GM12878 (cell line): ENCODE results near the gene MYL6B. TPM values are rescaled to one million over a fixed set of nuclear protein-coding genes. Genes with fewer than 3 reads are reported as not detected.

Experiments used
- ATAC-seq: fragments of 200-7000 bp; cut with Tn5 transposase; 3 replicates; pipeline ENCODE4 v1.9.1; 2020; ENCODE audit warnings: mild to moderate bottlenecking, moderate library complexity
- BruUV-seq: library from RNA; stranded (reverse); fragments of 400-500 nt; replicated peaks from 2 replicates; lab custom pipeline; 2021; lab: Mats Ljungman, UMichigan
- CTCF ChIA-PET: fragments of 300-600 bp; sonication (Branson Sonifier 250); formaldehyde crosslinking; extraction: SDS; loops from one replicate; lab custom pipeline; 2021; ENCODE audit warnings: inconsistent platforms; lab: Yijun Ruan, JAX
- POLR2A ChIA-PET: fragments of 350-600 bp; formaldehyde crosslinking; extraction: SDS; loops from one replicate; lab custom pipeline; 2021; ENCODE audit warnings: inconsistent platforms; lab: Charles Lee
- RAD21 ChIA-PET: fragments of 300-600 bp; sonication (Branson Sonifier 250); formaldehyde crosslinking; loops from one replicate; lab custom pipeline; 2023; ENCODE audit warnings: antibody characterized with exemption; ENCODE audit not compliant: unreplicated experiment; lab: Charles Lee
- SMC1A ChIA-PET: fragments of 300-600 bp; sonication (Branson Sonifier 250); formaldehyde crosslinking; loops from one replicate; lab custom pipeline; 2023; ENCODE audit not compliant: unreplicated experiment, uncharacterized antibody; lab: Charles Lee
- DNase-seq: peaks from one replicate; pipeline ENCODE4 v3.0.0-alpha.2; 2011; ENCODE audit warnings: low read depth, low spot score
- FAIRE-seq: peaks from 3 replicates; lab custom pipeline; 2011; peaks lifted over from hg19 to GRCh38; lab: Jason Lieb, UNC
- H2AFZ ChIP-seq: 2 replicates; pipeline ENCODE4 v1.6.0; 2011; ENCODE audit warnings: low read depth, low read length, control low read depth; ENCODE audit not compliant: control insufficient read depth
- H3K27ac ChIP-seq: 2 replicates; pipeline ENCODE4 v1.5.1; 2011; ENCODE audit warnings: control low read depth; ENCODE audit not compliant: control insufficient read depth, insufficient read depth
- H3K27me3 ChIP-seq, 2 experiments: replicated peaks in 1 of 2; 2 replicates each; pipeline versions ENCODE4 v1.6.0 to v1.6.1; 2011; ENCODE audit warnings: low read length in 1 of 2; ENCODE audit not compliant: control insufficient read depth in 2 of 2, insufficient read depth in 2 of 2
- H3K36me3 ChIP-seq, 2 experiments: 2 replicates each; pipeline ENCODE4 v1.5.1; 2011; ENCODE audit warnings: low read length in 1 of 2; ENCODE audit not compliant: control insufficient read depth in 2 of 2, insufficient read depth in 2 of 2
- H3K4me1 ChIP-seq: 2 replicates; pipeline ENCODE4 v1.6.1; 2011; ENCODE audit warnings: mild to moderate bottlenecking, low read length, moderate library complexity, mixed read lengths; ENCODE audit not compliant: control insufficient read depth, insufficient read depth
- H3K4me2 ChIP-seq: 2 replicates; pipeline ENCODE4 v1.6.0; 2011; ENCODE audit warnings: control low read depth; ENCODE audit not compliant: control insufficient read depth, insufficient read depth
- H3K4me3 ChIP-seq: fragments of 200-600 bp; sonication (generic); 2 replicates; pipeline ENCODE4 v1.5.1; 2016
- H3K79me2 ChIP-seq: 2 replicates; pipeline ENCODE4 v1.6.0; 2011; ENCODE audit warnings: low read length; ENCODE audit not compliant: control insufficient read depth, insufficient read depth
- H3K9ac ChIP-seq: 2 replicates; pipeline ENCODE4 v1.8.0; 2011; ENCODE audit warnings: low read length, control low read depth, mixed read lengths; ENCODE audit not compliant: control insufficient read depth, insufficient read depth
- H3K9me3 ChIP-seq: replicated peaks from 3 replicates; pipeline ENCODE4 v1.5.1; 2011; ENCODE audit warnings: mild to moderate bottlenecking, low read length; ENCODE audit not compliant: control insufficient read depth, insufficient read depth
- H4K20me1 ChIP-seq: 2 replicates; pipeline ENCODE4 v1.6.0; 2011; ENCODE audit not compliant: control insufficient read depth, insufficient read depth
- BMI1 ChIP-seq: fragments of 450-650 bp; IDR thresholded peaks from 2 replicates; pipeline ENCODE4 v1.6.1; 2016; ENCODE audit warnings: mild to moderate bottlenecking, moderate library complexity, borderline replicate concordance
- CREB1 ChIP-seq: IDR thresholded peaks from 2 replicates; pipeline ENCODE4 v1.6.1; 2012; ENCODE audit warnings: low read depth, mild to moderate bottlenecking, inconsistent platforms
- E4F1 ChIP-seq: fragments of 450-650 bp; IDR thresholded peaks from 2 replicates; pipeline ENCODE4 v1.6.1; 2018; ENCODE audit warnings: borderline replicate concordance, mild to moderate bottlenecking; ENCODE audit not compliant: partially characterized antibody
- MYC ChIP-seq: IDR thresholded peaks from 2 replicates; pipeline ENCODE4 v1.6.1; 2011; ENCODE audit warnings: mild to moderate bottlenecking, low read length, moderate library complexity, inconsistent platforms; ENCODE audit not compliant: insufficient read depth, insufficient replicate concordance, insufficient read length, severe bottlenecking
- NFXL1 ChIP-seq: fragments of 450-650 bp; IDR thresholded peaks from 2 replicates; pipeline ENCODE4 v1.6.1; 2017; ENCODE audit warnings: antibody characterized with exemption, mild to moderate bottlenecking, borderline replicate concordance
- NFYB ChIP-seq: IDR thresholded peaks from 2 replicates; pipeline ENCODE4 v1.6.1; 2011; ENCODE audit warnings: low read depth, mild to moderate bottlenecking, low read length, improper control_type of control experiment, moderate library complexity; ENCODE audit not compliant: insufficient read depth
- NR2C2 ChIP-seq: IDR thresholded peaks from 2 replicates; pipeline ENCODE4 v1.6.1; 2011; ENCODE audit warnings: borderline replicate concordance, low read depth; ENCODE audit not compliant: control insufficient read depth, insufficient read length
- NR2F1 ChIP-seq: fragments of 450-650 bp; conservative IDR thresholded peaks from 2 replicates; pipeline ENCODE4 v1.6.1; 2017; ENCODE audit warnings: mild to moderate bottlenecking
- POLR2AphosphoS2 ChIP-seq: IDR thresholded peaks from 2 replicates; pipeline ENCODE4 v1.6.1; 2011; ENCODE audit warnings: low read depth, mild to moderate bottlenecking, low read length, improper control_type of control experiment, moderate library complexity
- POLR2AphosphoS5 ChIP-seq: IDR thresholded peaks from 2 replicates; pipeline ENCODE4 v1.6.1; 2011; ENCODE audit warnings: mild to moderate bottlenecking, low read length, inconsistent platforms
- RAD21 ChIP-seq: IDR thresholded peaks from 2 replicates; pipeline ENCODE4 v1.6.1; 2011; ENCODE audit warnings: mild to moderate bottlenecking, low read depth, low read length, moderate library complexity; ENCODE audit not compliant: insufficient read depth
- RAD51 ChIP-seq: fragments of 450-650 bp; IDR thresholded peaks from 2 replicates; pipeline ENCODE4 v1.6.1; 2016; ENCODE audit warnings: moderate library complexity, mild to moderate bottlenecking, inconsistent platforms
- SMARCA5 ChIP-seq: fragments of 450-650 bp; IDR thresholded peaks from 2 replicates; pipeline ENCODE4 v1.6.1; 2017; ENCODE audit warnings: mild to moderate bottlenecking
- SP1 ChIP-seq: IDR thresholded peaks from one replicate; pipeline ENCODE4 v1.6.1; 2011; ENCODE audit warnings: low read depth, low read length
- USF2 ChIP-seq: IDR thresholded peaks from 2 replicates; pipeline ENCODE4 v1.6.1; 2011; ENCODE audit warnings: low read depth, low read length, improper control_type of control experiment, borderline replicate concordance
- ZBED1 ChIP-seq: IDR thresholded peaks from 2 replicates; pipeline ENCODE4 v1.6.1; 2016; ENCODE audit warnings: borderline replicate concordance
- ZNF622 ChIP-seq: fragments of 450-650 bp; IDR thresholded peaks from 2 replicates; pipeline ENCODE4 v1.6.1; 2017; ENCODE audit warnings: mild to moderate bottlenecking, inconsistent platforms
- WGBS: methylation state at CpG from one replicate; pipeline ENCODE4 v1.1.6; 2016; ENCODE audit warnings: low lambda C conversion rate; ENCODE audit not compliant: insufficient replicate concordance, insufficient coverage; ENCODE audit errors: missing lambda C conversion rate; 5-methylcytosine and 5-hydroxymethylcytosine counted together
- in situ Hi-C: fragments of 300-500 bp; cut with MboI; formaldehyde crosslinking; loops from 9 replicates; pipeline ENCODE4 v1.14.3; 2018; ENCODE audit warnings: mixed read lengths
- intact Hi-C: fragments of 100-400 bp; cut with micrococcal nuclease; formaldehyde crosslinking; loops from one replicate; pipeline ENCODE4 v1.14.2; 2022; ENCODE audit not compliant: unreplicated experiment
- polyA plus RNA-seq, 11 experiments: library from polyadenylated mRNA; depleted of rRNA in 4 of 11; unstranded in 6 of 11; stranded (reverse) in 5 of 11; fragments of >200 nt; fragmentation: Nextera tagmentation in 4 of 11; fragmentation: Illumina TruSeq in 1 of 11; extraction: Ambion mirVana in 4 of 11; extraction: Trizol in 1 of 11; gene quantifications; 1 replicate in 1 of 11; 2 replicates in 10 of 11; pipeline versions ENCODE4 v1.2.1 to v1.2.3, GENCODE V29; 2011 to 2016; ENCODE audit warnings: inconsistent platforms in 2 of 11, missing spikeins in 2 of 11, low read depth in 1 of 11
- total RNA-seq, 4 experiments: library from RNA; depleted of rRNA in 3 of 4; stranded (reverse); fragments of >200 nt in 3 of 4; fragmentation: Illumina TruSeq in 1 of 4; extraction: Trizol in 1 of 4; gene quantifications; 2 replicates each; pipeline versions ENCODE4 v1.2.1 to v1.2.3, GENCODE V29; 2013 to 2021
- TF ChIP-seq, protein P1 (sequence below): fragments of 450-650 bp; IDR thresholded peaks from 2 replicates; pipeline ENCODE4 v1.6.1; 2018; ENCODE audit warnings: mild to moderate bottlenecking, low read depth, moderate library complexity; ENCODE audit not compliant: partially characterized antibody

The MYL6B gene
- total and polyA plus RNA-seq, 10 of the 15 experiments (the other 5 are each of a cell fraction or from before 2014, with no cell fraction given) = 75.5 to 153 (median 114) TPM

DNA sequence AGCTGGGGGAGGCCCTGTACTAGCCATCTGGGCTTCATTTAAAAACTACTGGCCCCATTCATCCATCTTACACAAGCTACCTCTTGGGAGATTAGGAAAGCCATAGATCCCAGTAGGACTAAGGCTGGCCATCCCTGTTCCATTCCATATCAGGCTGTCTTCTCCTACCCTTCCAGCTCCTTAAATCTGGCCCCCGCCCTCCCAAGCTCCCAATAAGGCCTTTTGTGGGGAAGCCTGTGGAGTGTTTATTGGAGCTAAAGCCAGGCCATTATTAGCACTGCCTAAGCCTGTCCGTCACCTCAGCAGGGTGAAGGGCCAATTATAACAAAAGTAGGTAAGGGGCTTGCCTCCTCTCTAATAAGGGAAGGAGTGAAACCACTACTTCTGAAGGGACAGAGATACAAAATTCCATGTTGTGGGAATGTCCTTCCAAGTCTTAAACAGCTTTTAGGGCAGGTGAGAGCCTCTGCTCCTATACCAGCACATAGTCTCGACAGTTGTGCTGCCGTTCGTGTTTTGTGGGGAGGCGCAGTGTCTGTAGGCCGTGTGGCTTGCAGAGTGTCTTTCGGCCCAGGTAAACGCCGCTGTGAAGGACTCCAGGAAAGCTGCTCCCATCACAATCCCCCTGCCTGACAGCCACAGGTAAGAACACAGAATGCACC lies 9.4 kb downstream of the MYL6B start:
- RAD21 ChIA-PET = interaction anchor here (1.0 to 2.0 kb wide), 3 partner anchors 27 to 43 kb away, joined by 3 to 11 read pairs (median 3); partner anchors contain the start of genes ESYT1, SMARCC2 and ZC3H10
- WGBS = 89% methylated on average over 10 of the region's 10 CpGs
- H3K27ac ChIP-seq = no peak overlapping the region
- no peak for FAIRE-seq
- no peaks in the 10 kb centered on the region for H3K9me3 ChIP-seq
- H3K4me2 ChIP-seq = no peak overlapping the region
- no peak overlapping the region for H2AFZ ChIP-seq
- CTCF ChIA-PET = interaction anchor here (0.5 to 2.2 kb wide), 8 partner anchors 27 to 428 kb away, joined by 3 to 10 read pairs (median 4); partner anchors contain the start of gene SMARCC2
- SMC1A ChIA-PET = interaction anchor here (1.3 to 2.7 kb wide), 2 partner anchors 26 to 37 kb away, joined by 3 to 12 read pairs; no protein-coding TSS in a partner anchor
- DNase-seq = no peak
- ATAC-seq = no peak
- no peaks in the 10 kb centered on the region for H4K20me1 ChIP-seq
- in situ Hi-C loops = no loop called here
- peaks cover 17% of the 10 kb centered on the region for H3K4me1 ChIP-seq
- peaks cover 39% of the 10 kb centered on the region for H3K79me2 ChIP-seq
- peaks cover 23 to 33% of the 10 kb centered on the region in 2 experiments for H3K36me3 ChIP-seq
- intact Hi-C loops = no loop called here
- BruUV-seq = no TSS peak
- no peaks in the 10 kb centered on the region for H3K27me3 ChIP-seq
- no peak overlapping the region for H3K9ac ChIP-seq
- no peak overlapping the region for H3K4me3 ChIP-seq
- POLR2A ChIA-PET = interaction anchor here (0.5 to 1.3 kb wide), 7 partner anchors 11 to 458 kb away, joined by 3 to 5 read pairs (median 4); no protein-coding TSS in a partner anchor
- TF ChIP-seq POLR2AphosphoS2 (0 out of 2 replicates have a peak, but pooled peaks have one; percentile 47), NFXL1 (no peak), POLR2AphosphoS5 (peak; percentile 52), SP1 (no peak), MYC (no peak), RAD51 (no peak), BMI1 (no peak), ZBED1 (no peak), RAD21 (no peak), SMARCA5 (no peak), NR2F1 (no peak), NR2C2 (no peak), USF2 (no peak), ZNF622 (no peak), E4F1 (no peak), CREB1 (no peak), NFYB (no peak)
- TF ChIP-seq, protein P1, sequence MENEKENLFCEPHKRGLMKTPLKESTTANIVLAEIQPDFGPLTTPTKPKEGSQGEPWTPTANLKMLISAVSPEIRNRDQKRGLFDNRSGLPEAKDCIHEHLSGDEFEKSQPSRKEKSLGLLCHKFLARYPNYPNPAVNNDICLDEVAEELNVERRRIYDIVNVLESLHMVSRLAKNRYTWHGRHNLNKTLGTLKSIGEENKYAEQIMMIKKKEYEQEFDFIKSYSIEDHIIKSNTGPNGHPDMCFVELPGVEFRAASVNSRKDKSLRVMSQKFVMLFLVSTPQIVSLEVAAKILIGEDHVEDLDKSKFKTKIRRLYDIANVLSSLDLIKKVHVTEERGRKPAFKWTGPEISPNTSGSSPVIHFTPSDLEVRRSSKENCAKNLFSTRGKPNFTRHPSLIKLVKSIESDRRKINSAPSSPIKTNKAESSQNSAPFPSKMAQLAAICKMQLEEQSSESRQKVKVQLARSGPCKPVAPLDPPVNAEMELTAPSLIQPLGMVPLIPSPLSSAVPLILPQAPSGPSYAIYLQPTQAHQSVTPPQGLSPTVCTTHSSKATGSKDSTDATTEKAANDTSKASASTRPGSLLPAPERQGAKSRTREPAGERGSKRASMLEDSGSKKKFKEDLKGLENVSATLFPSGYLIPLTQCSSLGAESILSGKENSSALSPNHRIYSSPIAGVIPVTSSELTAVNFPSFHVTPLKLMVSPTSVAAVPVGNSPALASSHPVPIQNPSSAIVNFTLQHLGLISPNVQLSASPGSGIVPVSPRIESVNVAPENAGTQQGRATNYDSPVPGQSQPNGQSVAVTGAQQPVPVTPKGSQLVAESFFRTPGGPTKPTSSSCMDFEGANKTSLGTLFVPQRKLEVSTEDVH = no peak
